Sigmoid colon (tissue), 4 donors: ENCODE data around the gene TFB2M.
"Not testable (repeated sequence)": the region's sequence is repeated elsewhere in the genome, so short reads cannot be mapped to it uniquely, and the experiment has no call there.

ENCODE experiments used
- POLR2AphosphoS5 ChIP-seq, 4 donors: sonication (generic); formaldehyde crosslinking; IDR thresholded peaks; one replicate each; pipeline ENCODE4 v1.6.1; 2017; ENCODE audit warnings: antibody characterized with exemption in 4 of 4
- TF ChIP-seq, protein P1 (sequence below), 4 experiments: fragments of 450-650 bp in 3 of 4; fragments of 200-600 bp in 1 of 4; IDR thresholded peaks; one replicate each; pipeline ENCODE4 v1.5.1; 2016 to 2019; ENCODE audit warnings: antibody characterized with exemption in 4 of 4, mild to moderate bottlenecking in 3 of 4, moderate library complexity in 2 of 4

DNA sequence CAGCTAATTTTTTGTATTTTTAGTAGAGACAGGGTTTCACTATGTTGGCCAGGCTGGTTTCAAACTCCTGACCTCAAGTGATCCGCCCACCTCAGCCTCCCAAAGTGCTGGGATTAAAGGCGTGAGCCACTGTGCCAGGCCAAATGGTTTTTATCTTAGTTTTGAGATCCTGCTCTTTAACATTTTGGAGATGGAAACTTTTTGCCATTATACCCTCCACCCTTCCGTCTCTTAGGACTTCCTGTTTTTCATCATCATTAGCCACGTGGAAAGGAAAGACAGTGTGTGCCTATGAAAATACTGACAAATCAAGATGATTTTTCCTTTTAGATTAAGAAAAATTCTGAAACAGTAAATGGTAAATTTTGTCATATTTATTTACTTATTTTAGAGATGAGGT, 5.2 kb upstream of the TFB2M start:
- TF ChIP-seq, protein P1, sequence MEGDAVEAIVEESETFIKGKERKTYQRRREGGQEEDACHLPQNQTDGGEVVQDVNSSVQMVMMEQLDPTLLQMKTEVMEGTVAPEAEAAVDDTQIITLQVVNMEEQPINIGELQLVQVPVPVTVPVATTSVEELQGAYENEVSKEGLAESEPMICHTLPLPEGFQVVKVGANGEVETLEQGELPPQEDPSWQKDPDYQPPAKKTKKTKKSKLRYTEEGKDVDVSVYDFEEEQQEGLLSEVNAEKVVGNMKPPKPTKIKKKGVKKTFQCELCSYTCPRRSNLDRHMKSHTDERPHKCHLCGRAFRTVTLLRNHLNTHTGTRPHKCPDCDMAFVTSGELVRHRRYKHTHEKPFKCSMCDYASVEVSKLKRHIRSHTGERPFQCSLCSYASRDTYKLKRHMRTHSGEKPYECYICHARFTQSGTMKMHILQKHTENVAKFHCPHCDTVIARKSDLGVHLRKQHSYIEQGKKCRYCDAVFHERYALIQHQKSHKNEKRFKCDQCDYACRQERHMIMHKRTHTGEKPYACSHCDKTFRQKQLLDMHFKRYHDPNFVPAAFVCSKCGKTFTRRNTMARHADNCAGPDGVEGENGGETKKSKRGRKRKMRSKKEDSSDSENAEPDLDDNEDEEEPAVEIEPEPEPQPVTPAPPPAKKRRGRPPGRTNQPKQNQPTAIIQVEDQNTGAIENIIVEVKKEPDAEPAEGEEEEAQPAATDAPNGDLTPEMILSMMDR (IDR thresholded peaks at IDR 0.05), result not testable (repeated sequence)
- peak in 1 of 4 donors; percentile 34 for TF ChIP-seq POLR2AphosphoS5 (IDR thresholded peaks at IDR 0.05)
